MCF 10A (cell line): ENCODE measurements around the gene KRT34. TPM values are rescaled to one million over a fixed set of nuclear protein-coding genes. Genes with fewer than 3 reads are reported as not detected.
A peak's percentile ranks its signal among the peaks of the same experiment; 100 is the strongest.
"Not testable (repeated sequence)": the region's sequence is repeated elsewhere in the genome, so short reads cannot be mapped to it uniquely, and the experiment has no call there.

Experiments
- Bru-seq: library from RNA; stranded (reverse); fragments of 400-500 nt; gene quantifications from one replicate; lab custom pipeline; 2021; lab: Mats Ljungman, UMichigan
- BruChase-seq, 2 experiments: library from RNA; stranded (reverse); fragments of 400-500 nt; gene quantifications; one replicate each; lab custom pipeline; 2021; lab: Mats Ljungman, UMichigan
- BruUV-seq: library from RNA; stranded (reverse); fragments of 400-500 nt; replicated peaks from 2 replicates; lab custom pipeline; 2021; lab: Mats Ljungman, UMichigan
- CTCF ChIA-PET: fragments of 300-600 bp; sonication (Branson Sonifier 250); formaldehyde crosslinking; extraction: SDS; loops from one replicate; lab custom pipeline; 2021; ENCODE audit warnings: antibody characterized with exemption, inconsistent platforms; lab: Yijun Ruan, JAX
- POLR2A ChIA-PET: fragments of 300-600, 350-650 bp; sonication (Branson Sonifier 250); formaldehyde crosslinking; extraction: SDS; loops from one replicate; lab custom pipeline; 2020; ENCODE audit warnings: antibody characterized with exemption, inconsistent platforms; lab: Yijun Ruan, JAX
- DNase-seq: peaks from one replicate; pipeline ENCODE4 v3.0.0-alpha.2; 2018; ENCODE audit not compliant: unreplicated experiment
- H3K27ac Mint-ChIP-seq: one replicate; pipeline ENCODE4 v1.8.0; 2022; ENCODE audit warnings: mild to moderate bottlenecking, low read depth, mixed read lengths; ENCODE audit not compliant: unreplicated experiment
- H3K27me3 Mint-ChIP-seq: one replicate; pipeline ENCODE4 v1.8.0; 2022; ENCODE audit warnings: mixed read lengths; ENCODE audit not compliant: insufficient read depth, unreplicated experiment
- H3K36me3 Mint-ChIP-seq: one replicate; pipeline ENCODE4 v1.8.0; 2022; ENCODE audit warnings: mild to moderate bottlenecking, moderate library complexity, mixed read lengths; ENCODE audit not compliant: insufficient read depth, unreplicated experiment
- H3K4me1 Mint-ChIP-seq: one replicate; pipeline ENCODE4 v1.8.0; 2022; ENCODE audit warnings: mixed read lengths; ENCODE audit not compliant: insufficient read depth, unreplicated experiment
- H3K4me3 Mint-ChIP-seq: one replicate; pipeline ENCODE4 v1.8.0; 2022; ENCODE audit warnings: mild to moderate bottlenecking, moderate library complexity, mixed read lengths; ENCODE audit not compliant: unreplicated experiment
- H3K9me3 Mint-ChIP-seq: one replicate; pipeline ENCODE4 v1.8.0; 2022; ENCODE audit warnings: mixed read lengths; ENCODE audit not compliant: unreplicated experiment
- intact Hi-C: fragments of 100-400 bp; cut with micrococcal nuclease; formaldehyde crosslinking; loops from 2 replicates; pipeline ENCODE4 v1.14.1; 2022
- long read RNA-seq: library from polyadenylated mRNA; stranded (forward); transcript quantifications from one replicate; pipeline ENCODE4 v2.0.0, GENCODE V29; 2022
- total RNA-seq: library from RNA; stranded (reverse); gene quantifications from 2 replicates; pipeline ENCODE4 v1.2.3, GENCODE V29; 2022
- TF ChIP-seq, protein P1 (sequence below): fragments of 200-600 bp; IDR thresholded peaks from one replicate; pipeline ENCODE4 v1.8.0; 2022; ENCODE audit warnings: antibody characterized with exemption, mild to moderate bottlenecking; ENCODE audit not compliant: unreplicated experiment

Gene KRT34
- total RNA-seq (0.40 and 0.42 TPM in 2 replicates), Bru-seq, nascent RNA (not detected), BruChase-seq, experiment 1, labeled RNA remaining after a 6-hour chase (percentile 22 among the genes with signal in this experiment), BruChase-seq, experiment 2, labeled RNA remaining after a 2-hour chase (not detected)
- long read RNA-seq, result 0 reads

DNA sequence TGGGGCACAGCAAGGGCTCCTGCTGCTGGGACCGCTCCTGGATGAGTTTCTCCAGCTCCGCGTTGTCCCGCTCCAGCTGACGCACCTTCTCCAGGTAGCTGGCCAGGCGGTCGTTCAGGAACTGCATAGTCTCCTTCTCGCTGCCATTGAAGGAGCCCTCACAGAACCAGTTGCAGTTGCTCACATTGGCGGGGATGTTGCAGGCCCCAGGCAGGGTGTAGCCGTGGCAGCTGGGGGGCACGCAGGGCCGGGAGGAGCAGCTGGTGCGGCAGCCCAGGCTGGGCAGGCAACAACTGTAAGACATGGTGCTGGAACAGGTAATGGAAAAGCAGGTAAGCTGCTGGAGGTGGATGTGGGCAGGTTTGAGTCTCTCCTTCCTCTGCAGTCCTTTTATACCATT, at the start of gene KRT34:
TSS of gene KRT34 (minus strand) at position 364 of the 400 bp plus-strand sequence. CDS start at position 304, 60 bp downstream.
- ChIA-PET POLR2A (interaction anchor here (1.2 kb wide), 1 partner anchor 8 kb away, joined by 3 read pairs; no protein-coding TSS in a partner anchor), CTCF (interaction anchor here (0.6 kb wide), 1 partner anchor 312 kb away, joined by 3 read pairs; no protein-coding TSS in a partner anchor)
- H3K4me1 Mint-ChIP-seq, H3K9me3 Mint-ChIP-seq, intact Hi-C loops, H3K4me3 Mint-ChIP-seq, BruUV-seq, H3K27ac Mint-ChIP-seq, H3K36me3 Mint-ChIP-seq, DNase-seq: not testable (repeated sequence)
- peaks cover 11% of the 10 kb centered on the region for H3K27me3 Mint-ChIP-seq

DNA sequence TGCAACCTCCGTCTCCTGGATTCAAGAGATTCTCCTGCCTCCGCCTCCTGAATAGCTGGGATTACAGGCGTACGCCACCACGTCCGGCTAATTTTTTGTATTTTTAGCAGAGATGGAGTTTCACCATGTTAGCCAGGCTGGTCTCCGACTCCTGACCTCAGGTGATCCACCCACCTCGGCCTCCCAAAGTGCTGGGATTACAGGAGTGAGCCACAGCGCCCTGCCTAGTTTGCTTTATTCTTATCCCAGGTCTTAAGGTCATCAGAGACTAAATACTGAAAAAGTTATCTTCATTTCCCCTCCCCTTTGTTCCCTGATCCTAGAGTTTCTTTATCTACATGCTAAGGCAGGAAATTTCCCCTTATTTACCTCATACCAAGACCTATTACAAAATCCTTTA, 48.3 kb upstream of the KRT34 start:
- H3K9me3 Mint-ChIP-seq, intact Hi-C loops, H3K27ac Mint-ChIP-seq, DNase-seq, H3K27me3 Mint-ChIP-seq, H3K36me3 Mint-ChIP-seq, H3K4me1 Mint-ChIP-seq, BruUV-seq, H3K4me3 Mint-ChIP-seq: not testable (repeated sequence)
- ChIA-PET CTCF (interaction anchor here (0.6 to 0.7 kb wide), 2 partner anchors 64 to 218 kb away, joined by 3 to 4 read pairs; no protein-coding TSS in a partner anchor), POLR2A (interaction anchor here (0.6 to 0.7 kb wide), 2 partner anchors 60 to 110 kb away, joined by 3 read pairs; no protein-coding TSS in a partner anchor)

DNA sequence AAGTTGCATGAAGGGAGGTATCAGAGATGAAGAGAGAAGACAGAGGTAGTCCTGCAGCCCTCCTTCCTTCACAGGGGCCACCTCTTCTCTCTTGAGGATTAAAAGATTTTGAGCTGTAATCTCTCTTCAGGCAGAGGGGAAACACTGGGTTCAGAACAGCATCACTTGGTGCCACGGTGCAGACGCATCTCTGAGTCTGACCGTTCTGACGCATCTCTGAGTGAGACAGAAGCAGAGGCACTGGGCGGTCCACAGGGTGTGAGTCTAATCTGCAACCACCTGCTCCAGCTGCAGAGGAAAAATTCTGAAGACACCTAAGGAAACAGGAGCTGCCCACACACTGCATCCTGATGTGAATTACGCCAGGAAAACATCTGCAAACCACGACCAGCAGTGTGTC, 47.6 kb upstream of the KRT34 start:
- intact Hi-C loops, result no loop called here
- no TSS peak for BruUV-seq
- no peak for DNase-seq
- H3K9me3 Mint-ChIP-seq, result no peaks in the 10 kb centered on the region
- H3K4me3 Mint-ChIP-seq, result no peak overlapping the region
- no peak overlapping the region for H3K27ac Mint-ChIP-seq
- TF ChIP-seq, protein P1, sequence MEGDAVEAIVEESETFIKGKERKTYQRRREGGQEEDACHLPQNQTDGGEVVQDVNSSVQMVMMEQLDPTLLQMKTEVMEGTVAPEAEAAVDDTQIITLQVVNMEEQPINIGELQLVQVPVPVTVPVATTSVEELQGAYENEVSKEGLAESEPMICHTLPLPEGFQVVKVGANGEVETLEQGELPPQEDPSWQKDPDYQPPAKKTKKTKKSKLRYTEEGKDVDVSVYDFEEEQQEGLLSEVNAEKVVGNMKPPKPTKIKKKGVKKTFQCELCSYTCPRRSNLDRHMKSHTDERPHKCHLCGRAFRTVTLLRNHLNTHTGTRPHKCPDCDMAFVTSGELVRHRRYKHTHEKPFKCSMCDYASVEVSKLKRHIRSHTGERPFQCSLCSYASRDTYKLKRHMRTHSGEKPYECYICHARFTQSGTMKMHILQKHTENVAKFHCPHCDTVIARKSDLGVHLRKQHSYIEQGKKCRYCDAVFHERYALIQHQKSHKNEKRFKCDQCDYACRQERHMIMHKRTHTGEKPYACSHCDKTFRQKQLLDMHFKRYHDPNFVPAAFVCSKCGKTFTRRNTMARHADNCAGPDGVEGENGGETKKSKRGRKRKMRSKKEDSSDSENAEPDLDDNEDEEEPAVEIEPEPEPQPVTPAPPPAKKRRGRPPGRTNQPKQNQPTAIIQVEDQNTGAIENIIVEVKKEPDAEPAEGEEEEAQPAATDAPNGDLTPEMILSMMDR, result no peak
- ChIA-PET POLR2A (no interaction called here), CTCF (no interaction called here)
- no peaks in the 10 kb centered on the region for H3K27me3 Mint-ChIP-seq
- no peaks in the 10 kb centered on the region for H3K4me1 Mint-ChIP-seq
- H3K36me3 Mint-ChIP-seq, result no peaks in the 10 kb centered on the region

DNA sequence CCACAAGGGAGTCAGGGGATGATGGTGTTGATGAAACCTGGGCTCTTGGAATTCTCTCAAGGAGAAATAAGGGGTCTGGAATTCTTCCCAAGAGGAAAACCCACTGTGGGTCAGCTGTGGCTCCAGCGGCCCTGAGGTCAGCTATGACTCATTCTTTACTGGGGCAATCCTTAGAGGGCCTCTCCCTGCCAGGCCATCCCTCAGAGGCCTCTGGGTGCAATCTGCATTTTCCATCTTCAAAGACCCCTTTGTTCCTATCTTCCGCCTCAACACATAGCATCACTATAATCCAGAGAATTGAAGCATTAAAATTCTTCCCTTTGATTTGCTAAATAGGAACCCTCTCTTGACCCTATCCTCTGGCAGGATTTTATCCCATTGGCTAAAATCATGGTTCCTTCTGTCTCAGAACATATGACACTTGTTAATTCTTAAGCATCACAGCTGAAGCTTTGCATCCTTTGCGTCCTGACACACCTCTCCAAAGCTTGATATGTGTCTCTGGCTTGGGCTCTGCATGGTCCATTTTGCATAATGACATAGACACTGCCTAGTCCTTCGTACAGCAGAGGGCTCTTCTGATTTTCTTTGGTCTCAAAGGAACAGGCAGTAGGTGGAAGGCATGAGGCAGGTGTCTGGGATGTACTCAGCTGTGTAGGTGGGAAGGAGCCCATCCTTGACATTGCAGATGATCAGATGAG, 46.6 kb upstream of the KRT34 start:
- H3K9me3 Mint-ChIP-seq, result no peaks in the 10 kb centered on the region
- H3K4me1 Mint-ChIP-seq, result no peaks in the 10 kb centered on the region
- H3K27ac Mint-ChIP-seq, result no peak overlapping the region
- POLR2A ChIA-PET, result no interaction called here
- intact Hi-C loops, result no loop called here
- H3K4me3 Mint-ChIP-seq, result no peak overlapping the region
- no peak for DNase-seq
- H3K27me3 Mint-ChIP-seq, result no peaks in the 10 kb centered on the region
- H3K36me3 Mint-ChIP-seq, result no peaks in the 10 kb centered on the region
- CTCF ChIA-PET, result interaction anchor here (0.6 kb wide), 1 partner anchor 565 kb away, joined by 3 read pairs; no protein-coding TSS in a partner anchor
- BruUV-seq, result no TSS peak
- TF ChIP-seq, protein P1, result no peak
